CD8-positive, alpha-beta memory T cell (primary cell): ENCODE results near the gene SLC22A5. TPM values are rescaled to one million over a fixed set of nuclear protein-coding genes. Genes with fewer than 3 reads are reported as not detected.

Source experiments
- CTCF ChIA-PET: fragments of 350-600 bp; sonication (Branson Sonifier 250); formaldehyde crosslinking; loops from one replicate; lab custom pipeline; 2021; ENCODE audit warnings: antibody characterized with exemption; lab: Charles Lee
- POLR2A ChIA-PET: fragments of 350-600 bp; sonication (Branson Sonifier 250); formaldehyde crosslinking; loops from one replicate; lab custom pipeline; 2021; ENCODE audit warnings: antibody characterized with exemption; lab: Charles Lee
- DNase-seq, 5 donors: peaks; one replicate each; pipeline versions ENCODE4 v3.0.0 to v3.0.0-alpha.2; 2020 to 2022; ENCODE audit warnings: mixed read lengths in 1 of 5
- H3K27ac ChIP-seq: one replicate; pipeline ENCODE4 v1.7.0; 2013; ENCODE audit warnings: low read depth, mild to moderate bottlenecking, low read length, moderate library complexity
- H3K27me3 ChIP-seq: 2 replicates; pipeline ENCODE4 v1.7.0; 2013; ENCODE audit warnings: low read length, mild to moderate bottlenecking; ENCODE audit not compliant: insufficient read depth, poor library complexity, severe bottlenecking
- H3K36me3 ChIP-seq: 2 replicates; pipeline ENCODE4 v1.7.0; 2013; ENCODE audit warnings: mild to moderate bottlenecking, low read length, moderate library complexity; ENCODE audit not compliant: insufficient read depth
- H3K4me1 ChIP-seq: 2 replicates; pipeline ENCODE4 v1.7.0; 2013; ENCODE audit warnings: mild to moderate bottlenecking, low read length, moderate library complexity; ENCODE audit not compliant: insufficient read depth
- H3K4me3 ChIP-seq: 2 replicates; pipeline ENCODE4 v1.7.0; 2013; ENCODE audit warnings: mild to moderate bottlenecking, low read length
- H3K9me3 ChIP-seq: 2 replicates; pipeline ENCODE4 v1.7.0; 2013; ENCODE audit warnings: mild to moderate bottlenecking, low read length
- H3K27ac Mint-ChIP-seq, 8 donors: one replicate each; pipeline ENCODE4 v1.8.0; 2020 to 2021; ENCODE audit warnings: mixed read lengths in 8 of 8, mild to moderate bottlenecking in 6 of 8, inconsistent platforms in 3 of 8, moderate library complexity in 3 of 8
- H3K27me3 Mint-ChIP-seq, 2 donors: one replicate each; pipeline ENCODE4 v1.8.0; 2020 to 2021; ENCODE audit warnings: mixed read lengths in 2 of 2, mild to moderate bottlenecking in 1 of 2, moderate library complexity in 1 of 2
- H3K36me3 Mint-ChIP-seq, 3 donors: one replicate each; pipeline ENCODE4 v1.8.0; 2020 to 2021; ENCODE audit warnings: mixed read lengths in 3 of 3, inconsistent platforms in 1 of 3, mild to moderate bottlenecking in 1 of 3
- H3K4me1 Mint-ChIP-seq, 3 donors: one replicate each; pipeline ENCODE4 v1.8.0; 2020 to 2021; ENCODE audit warnings: mixed read lengths in 3 of 3, inconsistent platforms in 1 of 3, mild to moderate bottlenecking in 1 of 3
- H3K4me3 Mint-ChIP-seq, 7 donors: one replicate each; pipeline ENCODE4 v1.8.0; 2020 to 2021; ENCODE audit warnings: mixed read lengths in 7 of 7, mild to moderate bottlenecking in 6 of 7, moderate library complexity in 4 of 7, inconsistent platforms in 2 of 7
- H3K9me3 Mint-ChIP-seq, 5 donors: one replicate each; pipeline ENCODE4 v1.8.0; 2020 to 2022; ENCODE audit warnings: mixed read lengths in 5 of 5, mild to moderate bottlenecking in 3 of 5, moderate library complexity in 2 of 5, inconsistent platforms in 1 of 5
- polyA plus RNA-seq: library from polyadenylated mRNA; unstranded; fragments of 300-500 nt; fragmentation: Illumina TruSeq; gene quantifications from one replicate; pipeline ENCODE4 v1.2.3, GENCODE V29; 2021
- total RNA-seq, 2 experiments: library from RNA; stranded (reverse); gene quantifications; one replicate each; pipeline ENCODE4 v1.2.3, GENCODE V29; 2021

The SLC22A5 gene
- total and polyA plus RNA-seq, 3 experiments from 2014 or later, result 2.5 to 5.9 (median 5.2) TPM

- Histone ChIP-seq H3K27ac (no peak overlapping the region), H3K4me1 (peaks cover 95% of the 10 kb centered on the region), H3K27me3 (no peaks in the 10 kb centered on the region), H3K36me3 (peaks cover 4% of the 10 kb centered on the region), H3K9me3 (no peaks in the 10 kb centered on the region), H3K4me3 (no peak overlapping the region)
- ChIA-PET CTCF (interaction anchor here (0.5 to 11.0 kb wide), 8 partner anchors 11 to 344 kb away, joined by 3 to 112 read pairs (median 4); partner anchors contain the start of gene IRF1), POLR2A (interaction anchor here (0.7 to 1.7 kb wide), 3 partner anchors 9 to 17 kb away, joined by 3 to 5 read pairs (median 4); no protein-coding TSS in a partner anchor)
- peak in 1 of 5 donors; percentile 21 for DNase-seq
- no peaks in the 10 kb centered on the region for H3K27me3 Mint-ChIP-seq
- no peaks in the 10 kb centered on the region for H3K9me3 Mint-ChIP-seq
- peak overlapping the region in 6 of 7 donors; percentile 17 to 85 (median 66) for H3K4me3 Mint-ChIP-seq
- peaks cover 13 to 63% (median 31%) of the 10 kb centered on the region in 3 donors for H3K36me3 Mint-ChIP-seq
- peak overlapping the region; percentile 95 to 99 (median 98) for H3K27ac Mint-ChIP-seq
- H3K4me1 Mint-ChIP-seq, result peaks cover 93 to 100% (median 97%) of the 10 kb centered on the region in 3 donors
Observed at GRCh38 chr5:132431632-132432031, 62.1 kb downstream of the SLC22A5 start.

- CTCF ChIA-PET, result interaction anchor here (1.2 kb wide), 1 partner anchor 23 kb away, joined by 3 read pairs; no protein-coding TSS in a partner anchor
- peak overlapping the region in 5 of 7 donors; percentile 27 to 75 (median 58) for H3K4me3 Mint-ChIP-seq
Observed at GRCh38 chr5:132433141-132433540, 63.6 kb downstream of the SLC22A5 start.

GRCh38 chr5:132434416-132435286 lies 65.1 kb downstream of the SLC22A5 start:
- H3K4me3 ChIP-seq, result no peak overlapping the region
- CTCF ChIA-PET, result interaction anchor here (0.9 to 1.4 kb wide), 4 partner anchors 12 to 48 kb away, joined by 3 to 4 read pairs (median 3); no protein-coding TSS in a partner anchor
- Mint-ChIP-seq H3K27ac (peak overlapping the region; percentile 84 to 99 (median 92)), H3K4me3 (peak overlapping the region in 4 of 7 donors; percentile 30 to 84 (median 56)), H3K36me3 (peaks cover 13 to 61% (median 29%) of the 10 kb centered on the region in 3 donors), H3K27me3 (no peaks in the 10 kb centered on the region), H3K4me1 (peaks cover 92 to 99% (median 97%) of the 10 kb centered on the region in 3 donors), H3K9me3 (no peaks in the 10 kb centered on the region)
- no peaks in the 10 kb centered on the region for H3K27me3 ChIP-seq
- peaks cover 4% of the 10 kb centered on the region for H3K36me3 ChIP-seq
- POLR2A ChIA-PET, result interaction anchor here (1.4 to 1.8 kb wide), 3 partner anchors 7 to 32 kb away, joined by 3 to 7 read pairs (median 4); no protein-coding TSS in a partner anchor
- H3K4me1 ChIP-seq, result peaks cover 95% of the 10 kb centered on the region
- no peak overlapping the region for H3K27ac ChIP-seq
- DNase-seq, result no peak
- no peaks in the 10 kb centered on the region for H3K9me3 ChIP-seq

More at GRCh38 chr5:132433141-132433540, 63.6 kb downstream of the SLC22A5 start:
- no peaks in the 10 kb centered on the region for H3K27me3 Mint-ChIP-seq
- POLR2A ChIA-PET, result interaction anchor here (0.6 kb wide), 3 partner anchors 36 to 60 kb away, joined by 3 to 5 read pairs (median 3); no protein-coding TSS in a partner anchor
- H3K36me3 Mint-ChIP-seq, result peaks cover 13 to 63% (median 31%) of the 10 kb centered on the region in 3 donors
- H3K4me1 ChIP-seq, result peaks cover 95% of the 10 kb centered on the region
- H3K9me3 ChIP-seq, result no peaks in the 10 kb centered on the region
- no peak for DNase-seq
- H3K27me3 ChIP-seq, result no peaks in the 10 kb centered on the region
- no peaks in the 10 kb centered on the region for H3K9me3 Mint-ChIP-seq
- no peak overlapping the region for H3K27ac ChIP-seq
- H3K36me3 ChIP-seq, result peaks cover 4% of the 10 kb centered on the region
- peaks cover 93 to 100% (median 97%) of the 10 kb centered on the region in 3 donors for H3K4me1 Mint-ChIP-seq
- peak overlapping the region; percentile 95 to 99 (median 98) for H3K27ac Mint-ChIP-seq
- H3K4me3 ChIP-seq, result no peak overlapping the region

DNA sequence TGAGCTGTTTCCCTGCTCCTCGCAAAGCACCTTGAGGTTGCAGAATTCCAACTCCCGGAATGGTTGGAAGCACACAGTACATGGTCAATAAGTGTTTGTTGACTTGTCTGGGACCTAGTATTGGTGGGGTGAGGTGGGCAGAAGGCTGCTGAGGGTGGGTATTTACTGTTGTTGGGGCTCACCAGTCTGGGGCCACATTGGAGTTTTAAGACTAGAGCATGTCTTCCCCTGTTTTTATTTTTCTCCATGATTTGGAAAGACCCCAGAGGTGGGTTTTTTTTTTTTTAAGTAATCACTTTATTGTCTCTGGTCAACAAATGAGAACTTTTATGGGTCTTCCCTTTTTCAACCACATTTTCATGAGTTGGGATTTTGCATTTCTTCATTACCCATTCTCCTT lies 65.9 kb downstream of the SLC22A5 start:
- no peak for DNase-seq
- Histone ChIP-seq H3K27me3 (no peaks in the 10 kb centered on the region), H3K4me1 (peaks cover 95% of the 10 kb centered on the region), H3K27ac (no peak overlapping the region), H3K36me3 (peaks cover 4% of the 10 kb centered on the region), H3K4me3 (no peak overlapping the region), H3K9me3 (no peaks in the 10 kb centered on the region)
- ChIA-PET CTCF (interaction anchor here (0.6 to 5.6 kb wide), 5 partner anchors 10 to 55 kb away, joined by 3 to 41 read pairs (median 4); partner anchors contain the start of gene IRF1), POLR2A (interaction anchor here (1.3 to 1.8 kb wide), 5 partner anchors 8 to 55 kb away, joined by 3 to 9 read pairs (median 4); partner anchors contain the start of gene IRF1)
- Mint-ChIP-seq H3K4me3 (peak overlapping the region in 4 of 7 donors; percentile 6 to 52 (median 47)), H3K27me3 (no peaks in the 10 kb centered on the region), H3K4me1 (peaks cover 90 to 99% (median 97%) of the 10 kb centered on the region in 3 donors), H3K9me3 (no peaks in the 10 kb centered on the region), H3K36me3 (peaks cover 8 to 59% (median 26%) of the 10 kb centered on the region in 3 donors), H3K27ac (peak overlapping the region; percentile 77 to 99 (median 92))

DNA sequence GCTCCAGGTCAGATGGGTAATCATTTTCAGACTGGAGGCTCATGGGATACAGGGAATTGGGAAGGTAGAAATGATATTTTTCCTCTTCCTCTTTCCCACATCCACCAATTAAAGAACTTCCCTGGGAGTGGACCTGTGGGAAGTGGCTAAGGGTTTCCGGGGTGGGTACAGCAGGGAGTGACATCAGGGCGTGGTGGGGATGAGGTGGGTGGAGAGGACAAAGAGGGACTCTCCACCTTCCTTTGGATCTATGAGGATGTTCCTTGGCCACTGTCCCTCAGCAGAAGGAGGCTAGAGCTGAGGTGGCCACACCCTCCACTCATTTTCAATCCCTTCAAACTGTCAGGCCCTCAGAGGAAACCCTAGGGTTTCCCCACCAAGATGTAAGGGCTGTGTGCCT lies 66.4 kb downstream of the SLC22A5 start:
- ChIA-PET CTCF (interaction anchor here (0.6 to 5.6 kb wide), 7 partner anchors 10 to 55 kb away, joined by 3 to 41 read pairs (median 4); partner anchors contain the start of gene IRF1), POLR2A (interaction anchor here (1.0 to 4.6 kb wide), 6 partner anchors 9 to 54 kb away, joined by 3 to 47 read pairs (median 5); partner anchors contain the start of gene IRF1)
- H3K27ac ChIP-seq, result no peak overlapping the region
- peaks cover 90 to 99% (median 97%) of the 10 kb centered on the region in 3 donors for H3K4me1 Mint-ChIP-seq
- no peaks in the 10 kb centered on the region for H3K9me3 Mint-ChIP-seq
- no peak for DNase-seq
- H3K27me3 ChIP-seq, result no peaks in the 10 kb centered on the region
- H3K36me3 Mint-ChIP-seq, result peaks cover 4 to 59% (median 24%) of the 10 kb centered on the region in 3 donors
- H3K4me3 Mint-ChIP-seq, result peak overlapping the region in 4 of 7 donors; percentile 21 to 45 (median 39)
- H3K27me3 Mint-ChIP-seq, result no peaks in the 10 kb centered on the region
- no peak overlapping the region for H3K4me3 ChIP-seq
- peak overlapping the region; percentile 64 to 99 (median 92) for H3K27ac Mint-ChIP-seq
- H3K36me3 ChIP-seq, result peaks cover 4% of the 10 kb centered on the region
- H3K4me1 ChIP-seq, result peaks cover 95% of the 10 kb centered on the region
- no peaks in the 10 kb centered on the region for H3K9me3 ChIP-seq

GRCh38 chr5:132436936-132437335 lies 67.4 kb downstream of the SLC22A5 start:
- H3K27ac Mint-ChIP-seq, result peak overlapping the region; percentile 89 to 98 (median 94)
- H3K4me3 ChIP-seq, result no peak overlapping the region
- POLR2A ChIA-PET, result interaction anchor here (0.7 to 4.6 kb wide), 6 partner anchors 10 to 53 kb away, joined by 4 to 47 read pairs (median 8); partner anchors contain the start of gene IRF1

More at GRCh38 chr5:132436936-132437335, 67.4 kb downstream of the SLC22A5 start:
- Histone ChIP-seq H3K27me3 (no peaks in the 10 kb centered on the region), H3K27ac (no peak overlapping the region), H3K9me3 (no peaks in the 10 kb centered on the region), H3K4me1 (peaks cover 95% of the 10 kb centered on the region), H3K36me3 (peaks cover 4% of the 10 kb centered on the region)
- H3K36me3 Mint-ChIP-seq, result peaks cover 0 to 52% (median 19%) of the 10 kb centered on the region in 3 donors
- CTCF ChIA-PET, result interaction anchor here (0.7 to 5.6 kb wide), 7 partner anchors 10 to 53 kb away, joined by 3 to 41 read pairs (median 4); partner anchors contain the start of gene IRF1
- peaks cover 88 to 99% (median 95%) of the 10 kb centered on the region in 3 donors for H3K4me1 Mint-ChIP-seq
- no peak for DNase-seq
- H3K27me3 Mint-ChIP-seq, result no peaks in the 10 kb centered on the region
- peak overlapping the region; percentile 46 to 86 (median 74) for H3K4me3 Mint-ChIP-seq
- no peaks in the 10 kb centered on the region for H3K9me3 Mint-ChIP-seq
